Stimulated activated CD8-positive, alpha-beta memory T cell treated with anti-CD3 and anti-CD28 coated beads, Interleukin-7, amount 100 ng/mL, for 24 hours (primary cell): ENCODE data around the gene SLN.

Source experiments
- DNase-seq: peaks from one replicate; pipeline ENCODE4 v3.0.0-alpha.2; 2020; ENCODE audit warnings: low read depth

SLN gene

GRCh38 chr11:107683807-107684206, 28.0 kb downstream of the SLN start:
- no peak for DNase-seq

GRCh38 chr11:107683061-107683460, 28.8 kb downstream of the SLN start:
- no peak for DNase-seq

DNA sequence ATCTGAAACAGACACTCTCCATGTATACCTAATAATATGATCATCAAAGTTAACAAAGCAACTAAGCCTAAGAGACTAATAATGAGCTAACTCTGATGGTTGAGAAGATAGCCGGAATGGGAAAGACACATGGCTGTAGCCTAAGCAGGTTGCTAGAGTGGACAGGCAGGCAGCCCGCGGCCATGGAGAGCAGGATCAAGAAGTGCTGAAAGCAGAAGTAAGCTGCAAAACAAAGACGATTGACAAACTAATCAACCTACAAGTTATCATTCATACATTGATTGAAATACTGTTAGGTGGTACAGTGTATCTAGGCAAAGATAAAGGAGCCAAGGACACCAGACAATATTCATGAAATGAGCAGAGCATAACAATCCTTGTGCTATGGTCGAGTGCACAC, 29.3 kb downstream of the SLN start:
- DNase-seq: no peak

- no peak for DNase-seq
These were observed 29.7 kb downstream of the SLN start for GRCh38 chr11:107682171-107682570.

DNA sequence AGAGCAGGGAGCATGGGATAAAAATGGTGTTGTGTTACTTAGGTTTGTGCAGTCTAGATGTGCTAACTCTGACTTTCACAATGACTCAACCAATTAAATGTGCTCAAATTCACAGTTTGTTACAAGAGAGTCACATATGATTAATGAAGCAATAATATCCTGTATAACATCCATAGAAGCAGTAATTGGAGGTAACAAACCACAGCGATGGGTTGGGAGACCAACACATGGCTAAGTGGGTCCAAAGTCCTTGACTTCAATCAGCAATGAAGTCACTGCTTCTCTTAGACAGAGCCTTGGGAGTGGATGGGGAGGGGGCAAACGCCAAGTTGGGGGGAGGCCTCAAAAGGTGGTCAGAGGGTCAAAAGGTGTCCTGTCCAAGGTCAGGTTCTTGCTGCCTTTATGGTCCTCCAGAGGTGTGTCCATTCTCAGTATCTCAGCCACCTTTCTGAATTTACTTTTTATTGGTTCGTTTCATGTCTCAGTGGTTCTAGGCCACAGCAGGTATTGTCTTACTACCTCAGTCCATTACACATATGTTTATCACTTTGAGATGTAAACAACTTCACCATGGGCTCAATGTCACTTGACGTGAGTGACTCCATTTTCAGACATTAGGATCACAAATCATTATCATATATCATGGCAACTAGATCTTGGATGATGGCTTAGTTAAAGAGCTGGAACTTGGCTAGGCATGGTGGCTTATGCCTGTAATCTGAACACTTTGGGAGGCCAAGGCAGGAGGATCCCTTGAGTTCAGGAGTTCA, 32.4 kb downstream of the SLN start:
- DNase-seq: no peak

DNA sequence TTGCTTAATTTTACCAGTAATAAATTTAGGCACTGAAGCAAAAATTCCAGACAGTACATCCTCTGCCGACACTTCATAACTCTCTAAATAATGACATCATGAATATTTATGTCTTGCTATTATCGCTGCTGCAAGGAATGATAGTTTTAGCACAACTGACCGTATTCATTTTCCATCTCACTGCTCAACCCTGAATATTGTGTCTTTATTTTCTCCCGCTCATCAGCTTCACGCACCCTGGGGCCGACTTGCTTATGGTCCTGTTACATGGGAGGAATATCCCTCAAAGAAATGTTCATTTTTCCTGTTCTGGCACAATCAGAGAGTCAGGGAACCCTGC, 33.3 kb downstream of the SLN start:
- DNase-seq: no peak

DNA sequence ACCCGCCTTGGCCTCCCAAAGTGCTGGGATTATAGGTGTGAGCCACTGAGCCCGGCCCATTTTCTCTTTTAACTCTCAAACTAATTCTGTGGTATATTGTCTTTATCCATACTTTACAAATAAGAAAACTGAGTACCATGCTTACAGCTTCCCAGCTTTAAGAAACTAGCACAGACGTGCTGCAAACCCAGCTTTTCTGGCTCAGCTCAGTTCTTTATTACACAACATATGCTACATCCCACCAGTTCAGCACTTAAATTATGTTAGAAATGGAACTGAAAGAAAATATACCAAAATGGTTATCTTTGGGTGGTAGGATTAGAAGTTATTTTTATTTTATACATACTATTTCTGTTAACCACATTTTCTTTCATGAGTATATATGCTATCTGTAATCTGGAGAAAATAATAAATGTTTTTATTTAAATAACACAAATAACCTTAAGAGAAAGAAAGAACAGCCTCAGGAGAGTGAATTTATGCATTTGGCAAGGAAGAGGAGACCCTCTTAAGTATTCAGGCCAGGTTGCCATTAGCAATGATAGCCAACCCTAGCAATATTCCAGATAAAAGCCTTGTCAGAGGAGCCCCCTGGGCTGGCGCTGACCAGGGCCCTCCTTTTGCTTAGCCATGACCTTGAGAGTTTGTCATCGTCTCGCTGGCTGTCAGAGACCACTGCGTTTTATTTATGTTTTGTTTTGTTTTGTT, 33.8 kb downstream of the SLN start:
- no peak for DNase-seq

GRCh38 chr11:107676336-107677057, 35.4 kb downstream of the SLN start:
- DNase-seq: no peak

- no peak for DNase-seq
These were observed 36.0 kb downstream of the SLN start for GRCh38 chr11:107675902-107676301.

- no peak for DNase-seq
These were observed 41.8 kb downstream of the SLN start for GRCh38 chr11:107669893-107670601.

GRCh38 chr11:107669191-107669740, 42.6 kb downstream of the SLN start:
- DNase-seq: no peak

- DNase-seq: no peak
These were observed 44.8 kb downstream of the SLN start for GRCh38 chr11:107666911-107667613.

DNA sequence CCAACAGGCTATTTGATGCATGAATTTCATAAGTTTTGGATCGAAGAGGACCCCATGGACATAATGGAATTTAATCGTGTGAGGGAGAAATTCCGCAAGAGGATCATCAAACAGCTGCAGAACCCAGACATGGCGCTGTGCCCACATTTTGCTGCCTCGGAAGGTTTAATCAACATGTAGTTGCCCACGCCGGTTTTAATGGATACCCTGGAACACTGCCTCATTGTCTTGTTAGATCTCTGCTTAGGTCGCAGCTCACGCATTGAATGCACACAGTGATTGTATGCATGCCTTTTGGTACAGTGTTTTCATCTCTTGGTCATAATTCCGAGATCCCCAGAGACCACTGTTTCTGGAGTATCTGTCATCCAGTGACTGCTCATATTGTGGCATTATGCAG, 46.8 kb downstream of the SLN start:
- no peak for DNase-seq

- no peak for DNase-seq
These were observed 50.2 kb downstream of the SLN start for GRCh38 chr11:107661656-107662055.

GRCh38 chr11:107660066-107660465, 51.8 kb downstream of the SLN start:
- DNase-seq: no peak

GRCh38 chr11:107659310-107659709, 52.5 kb downstream of the SLN start:
- no peak for DNase-seq
